Kidney (tissue), 14 donors: ENCODE results near the gene TMEM204. TPM values are rescaled to one million over a fixed set of nuclear protein-coding genes. Genes with fewer than 3 reads are reported as not detected.

Experiments used
- DNase-seq, 5 donors: peaks; one replicate each; pipeline ENCODE4 v3.0.0-alpha.2; 2013 to 2020
- FAIRE-seq: peaks from 2 replicates; lab custom pipeline; 2012; peaks lifted over from hg19 to GRCh38; lab: Jason Lieb, UNC
- H3K27ac ChIP-seq, 2 donors: one replicate each; pipeline ENCODE4 v1.7.0; 2013; ENCODE audit warnings: low read depth in 2 of 2, low read length in 2 of 2, inconsistent platforms in 1 of 2
- H3K27me3 ChIP-seq: one replicate; pipeline ENCODE4 v1.7.1; 2013; ENCODE audit warnings: low read length, inconsistent platforms; ENCODE audit not compliant: control insufficient read depth, insufficient read depth
- H3K36me3 ChIP-seq, 3 donors: one replicate each; pipeline versions ENCODE4 v1.7.0 to v1.7.1; 2013; ENCODE audit warnings: low read length in 3 of 3, control low read depth in 1 of 3, inconsistent platforms in 1 of 3; ENCODE audit not compliant: insufficient read depth in 3 of 3, control insufficient read depth in 2 of 3
- H3K4me1 ChIP-seq, 3 donors: one replicate each; pipeline versions ENCODE4 v1.7.0 to v1.7.1; 2013; ENCODE audit warnings: low read length in 3 of 3, inconsistent platforms in 1 of 3, low read depth in 1 of 3; ENCODE audit not compliant: control insufficient read depth in 2 of 3, insufficient read depth in 2 of 3
- H3K4me3 ChIP-seq, 3 donors: one replicate each; pipeline versions ENCODE4 v1.7.0 to v1.8.1; 2013; ENCODE audit warnings: low read length in 3 of 3, control low read depth in 1 of 3, inconsistent platforms in 1 of 3
- H3K9ac ChIP-seq, 3 donors: one replicate each; pipeline versions ENCODE4 v1.7.0 to v1.7.1; 2013; ENCODE audit warnings: low read length in 3 of 3, control low read depth in 1 of 3, inconsistent platforms in 1 of 3
- H3K9me3 ChIP-seq, 3 donors: one replicate each; pipeline versions ENCODE4 v1.7.0 to v1.7.1; 2013; ENCODE audit warnings: low read length in 3 of 3, control low read depth in 1 of 3, inconsistent platforms in 1 of 3; ENCODE audit not compliant: control insufficient read depth in 2 of 3, insufficient read depth in 1 of 3
- intact Hi-C: fragments of 100-400 bp; cut with DNase I; formaldehyde crosslinking; loops from one replicate; pipeline ENCODE4 v1.11.1; 2022
- polyA plus RNA-seq: library from polyadenylated mRNA; stranded (reverse); fragments of 350-450 nt; fragmentation: Illumina TruSeq; extraction: RNeasy Lipid Tissue Mini Kit (QIAGEN cat#74804); gene quantifications from one replicate; pipeline ENCODE4 v1.2.3, GENCODE V29; 2014; ENCODE audit warnings: low read depth, low replicate concordance; ENCODE audit not compliant: insufficient read depth
- total RNA-seq: library from RNA; stranded (reverse); fragmentation: NEBNext Ultra II Directional; extraction: Animal tissue kit (Norgen Biotek cat#: 25700); gene quantifications from one replicate; pipeline ENCODE4 v1.2.1, GENCODE V29; 2021
- TF ChIP-seq, protein P1 (sequence below): IDR thresholded peaks from 3 replicates; pipeline ENCODE4 v1.5.1; 2012; ENCODE audit warnings: mild to moderate bottlenecking, moderate library complexity, borderline replicate concordance; ENCODE audit not compliant: insufficient read depth; ENCODE audit errors: extremely low read depth
- donor health status: control.
- donor health status: control.
- donor health status: control.
- donor health status: control.
- donor health status: control.
- donor health status: DM: yes; HTN: yes; CAD: no.
- donor health status: Normal renal cell carcinoma (clear cell type).

Gene TMEM204
- total and polyA plus RNA-seq, 2 donors from 2014 or later, result 40.9 to 49.5 TPM

DNA sequence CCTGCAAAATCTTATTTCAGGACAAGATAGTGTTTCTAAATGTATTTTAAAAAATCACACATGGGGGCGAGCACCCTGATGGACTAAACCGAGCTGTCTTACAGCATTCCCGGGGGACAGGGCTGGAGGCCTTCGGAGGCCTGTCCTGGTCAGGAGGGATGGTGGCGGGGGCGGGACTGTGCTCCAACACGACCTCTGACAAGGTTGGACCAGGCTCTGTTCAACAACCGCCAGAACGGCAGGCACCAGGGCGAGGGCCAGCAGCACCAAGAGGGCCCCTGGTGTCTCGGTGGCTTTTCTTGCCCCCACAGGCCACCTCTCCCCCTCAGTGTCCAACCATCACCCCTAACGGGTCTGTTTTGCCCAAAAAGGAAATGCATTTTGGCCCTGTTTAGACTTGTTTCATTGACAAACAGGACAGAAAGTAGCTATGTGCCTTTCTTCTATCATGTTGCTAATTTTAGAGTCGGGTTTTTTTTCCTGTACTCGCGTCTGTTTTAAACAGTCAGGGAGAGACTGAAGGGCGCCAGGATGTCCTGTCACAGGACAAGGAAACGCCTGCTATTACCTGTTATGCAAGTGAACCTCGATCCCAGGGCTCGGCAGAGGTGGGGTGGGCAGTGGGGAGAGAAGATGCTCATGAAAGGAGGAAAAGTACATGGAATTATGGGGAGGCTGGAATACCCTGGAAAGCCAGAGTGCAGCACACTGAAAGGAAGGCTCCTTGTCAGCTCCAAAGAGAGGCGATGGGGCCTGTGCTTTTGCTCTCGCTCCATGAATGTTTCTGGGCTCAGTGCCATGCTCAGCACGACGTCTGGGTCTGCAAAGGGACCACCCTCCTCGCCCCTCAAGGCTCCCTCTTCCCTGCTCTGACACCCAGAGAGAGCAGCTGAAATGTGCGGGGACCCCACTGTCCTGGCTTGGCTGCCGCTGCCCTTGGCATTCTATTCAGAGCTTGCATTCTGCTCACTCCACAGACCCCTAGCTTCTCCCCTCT, 11.9 kb downstream of the TMEM204 start:
- TF ChIP-seq, protein P1, sequence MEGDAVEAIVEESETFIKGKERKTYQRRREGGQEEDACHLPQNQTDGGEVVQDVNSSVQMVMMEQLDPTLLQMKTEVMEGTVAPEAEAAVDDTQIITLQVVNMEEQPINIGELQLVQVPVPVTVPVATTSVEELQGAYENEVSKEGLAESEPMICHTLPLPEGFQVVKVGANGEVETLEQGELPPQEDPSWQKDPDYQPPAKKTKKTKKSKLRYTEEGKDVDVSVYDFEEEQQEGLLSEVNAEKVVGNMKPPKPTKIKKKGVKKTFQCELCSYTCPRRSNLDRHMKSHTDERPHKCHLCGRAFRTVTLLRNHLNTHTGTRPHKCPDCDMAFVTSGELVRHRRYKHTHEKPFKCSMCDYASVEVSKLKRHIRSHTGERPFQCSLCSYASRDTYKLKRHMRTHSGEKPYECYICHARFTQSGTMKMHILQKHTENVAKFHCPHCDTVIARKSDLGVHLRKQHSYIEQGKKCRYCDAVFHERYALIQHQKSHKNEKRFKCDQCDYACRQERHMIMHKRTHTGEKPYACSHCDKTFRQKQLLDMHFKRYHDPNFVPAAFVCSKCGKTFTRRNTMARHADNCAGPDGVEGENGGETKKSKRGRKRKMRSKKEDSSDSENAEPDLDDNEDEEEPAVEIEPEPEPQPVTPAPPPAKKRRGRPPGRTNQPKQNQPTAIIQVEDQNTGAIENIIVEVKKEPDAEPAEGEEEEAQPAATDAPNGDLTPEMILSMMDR, result no peak
- Histone ChIP-seq H3K27me3 (no peaks in the 10 kb centered on the region), H3K4me3 (peak overlapping the region in 1 of 3 donors; percentile 27), H3K9ac (no peak overlapping the region), H3K4me1 (peaks cover 0 to 52% (median 19%) of the 10 kb centered on the region in 3 donors), H3K36me3 (peaks cover 0 to 7% (median 2%) of the 10 kb centered on the region in 3 donors), H3K27ac (peak overlapping the region; percentile 60 to 76), H3K9me3 (no peaks in the 10 kb centered on the region)
- intact Hi-C loops, result no loop called here
- DNase-seq (peak in 2 of 5 donors; percentile 55 to 89), FAIRE-seq (no peak)

DNA sequence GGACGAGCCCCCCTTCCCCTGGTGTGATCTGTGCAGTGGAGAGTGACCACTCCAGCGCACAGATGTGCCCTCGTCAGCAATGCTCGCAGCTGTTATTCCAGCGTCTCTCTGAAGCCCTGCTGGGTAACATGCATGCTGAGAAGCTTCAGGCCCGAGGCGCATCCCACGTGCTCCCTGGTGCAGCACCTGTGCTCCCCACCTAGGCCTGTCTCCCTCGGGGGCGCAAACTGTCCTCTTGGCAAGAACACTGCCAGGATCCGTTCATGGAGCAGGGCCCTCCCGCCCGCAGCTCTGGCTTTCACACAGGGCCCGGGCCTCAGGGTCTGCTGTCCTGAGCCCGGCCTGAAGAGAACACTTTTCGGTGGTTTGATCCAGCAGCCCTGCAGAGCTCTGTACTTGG, 13.0 kb downstream of the TMEM204 start:
- H3K4me1 ChIP-seq, result peaks cover 0 to 61% (median 25%) of the 10 kb centered on the region in 3 donors
- DNase-seq, result no peak
- H3K4me3 ChIP-seq, result no peak overlapping the region
- H3K9me3 ChIP-seq, result no peaks in the 10 kb centered on the region
- no peak overlapping the region for H3K9ac ChIP-seq
- H3K27me3 ChIP-seq, result no peaks in the 10 kb centered on the region
- TF ChIP-seq, protein P1, result no peak
- H3K27ac ChIP-seq, result no peak overlapping the region
- no peak for FAIRE-seq
- intact Hi-C loops, result no loop called here
- peaks cover 0 to 9% (median 2%) of the 10 kb centered on the region in 3 donors for H3K36me3 ChIP-seq

DNA sequence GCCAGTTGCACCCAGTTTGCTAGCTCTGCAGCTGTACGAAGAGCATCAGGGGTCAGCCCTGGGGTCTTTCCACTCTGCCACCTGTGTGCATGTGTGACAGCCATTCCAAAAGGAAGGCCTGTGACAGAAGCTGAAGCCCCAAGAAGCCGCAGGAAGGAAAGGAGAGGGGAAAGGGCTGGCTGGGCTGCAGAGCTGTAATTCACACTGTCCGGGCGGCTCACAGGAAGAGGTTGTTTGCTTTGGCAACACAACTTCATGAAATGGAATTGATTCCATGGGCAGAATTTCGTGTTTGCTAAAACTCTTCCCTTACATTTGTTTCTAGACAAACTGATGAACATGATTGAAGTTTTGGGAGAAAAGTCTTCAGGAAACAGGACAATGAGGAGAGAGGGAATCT, 14.8 kb downstream of the TMEM204 start:
- Histone ChIP-seq H3K27ac (peak overlapping the region in 1 of 2 donors; percentile 7), H3K27me3 (no peaks in the 10 kb centered on the region), H3K9ac (no peak overlapping the region), H3K4me3 (no peak overlapping the region), H3K9me3 (no peaks in the 10 kb centered on the region), H3K36me3 (peaks cover 2 to 7% (median 2%) of the 10 kb centered on the region in 3 donors), H3K4me1 (peaks cover 0 to 50% (median 25%) of the 10 kb centered on the region in 3 donors)
- TF ChIP-seq, protein P1, result no peak
- DNase-seq (peak in 2 of 5 donors; percentile 41 to 76), FAIRE-seq (no peak)
- intact Hi-C loops, result no loop called here
